ENCODE data around the gene FKRP.
A peak's percentile ranks its signal among the peaks of the same experiment; 100 is the strongest.

The FKRP gene

GRCh38 chr19:46732172-46732938 lies 13.5 kb upstream of the FKRP start:
- no peak for DNase-seq

- DNase-seq = no peak
Measured at GRCh38 chr19:46732966-46733689, 12.7 kb upstream of the FKRP start.

GRCh38 chr19:46733690-46734292 lies 12.1 kb upstream of the FKRP start:
- no peak for DNase-seq

- no peak for DNase-seq
Measured at GRCh38 chr19:46736531-46737297, 9.1 kb upstream of the FKRP start.

GRCh38 chr19:46737298-46737654 lies 8.6 kb upstream of the FKRP start:
- DNase-seq = no peak

- no peak for DNase-seq
Measured at GRCh38 chr19:46737761-46738171, 8.1 kb upstream of the FKRP start.

GRCh38 chr19:46739290-46739771 lies 6.5 kb upstream of the FKRP start:
- DNase-seq = no peak

GRCh38 chr19:46741447-46741846 lies 4.4 kb upstream of the FKRP start:
- no peak for DNase-seq

- no peak for DNase-seq
Measured at GRCh38 chr19:46742926-46743480, 2.9 kb upstream of the FKRP start.

- DNase-seq = no peak
Measured at GRCh38 chr19:46744005-46744691, 1.7 kb upstream of the FKRP start.

- no peak for DNase-seq
Measured at GRCh38 chr19:46745030-46745429, 827 bp upstream of the FKRP start.

GRCh38 chr19:46746281-46747057 lies 612 bp downstream of the FKRP start, which contains the start of gene STRN4:
Gene STRN4 (minus strand): TSS chr19:46746450. CDS start chr19:46746430, 20 bp downstream.
- DNase-seq = peak; percentile 46

- DNase-seq = peak; percentile 75
Measured at GRCh38 chr19:46748325-46749109, 2.7 kb downstream of the FKRP start.

- DNase-seq = peak; percentile 57
Measured at GRCh38 chr19:46753420-46754155, 7.7 kb downstream of the FKRP start.

- no peak for DNase-seq
Measured at GRCh38 chr19:46755077-46755852, 9.4 kb downstream of the FKRP start.

- no peak for DNase-seq
Measured at GRCh38 chr19:46755853-46756543, 10.1 kb downstream of the FKRP start.

- no peak for DNase-seq
Measured at GRCh38 chr19:46756544-46756888, 10.7 kb downstream of the FKRP start.

- DNase-seq = no peak
Measured at GRCh38 chr19:46759206-46759605, 13.3 kb downstream of the FKRP start.
